B cell (primary cell): ENCODE measurements around the gene FOXN3. TPM values are rescaled to one million over a fixed set of nuclear protein-coding genes. Genes with fewer than 3 reads are reported as not detected.

ENCODE experiments used
- ATAC-seq: fragments of 200-7000 bp; cut with Tn5 transposase; one replicate; pipeline ENCODE4 v1.10.0; 2021; ENCODE audit warnings: low read depth, mild to moderate bottlenecking, moderate number of reproducible peaks, moderate library complexity
- CTCF ChIA-PET: fragments of 350-600 bp; sonication (Branson Sonifier 250); formaldehyde crosslinking; loops from one replicate; lab custom pipeline; 2021; ENCODE audit warnings: antibody characterized with exemption, inconsistent platforms; lab: Charles Lee
- POLR2A ChIA-PET: fragments of 350-600 bp; sonication (Branson Sonifier 250); formaldehyde crosslinking; loops from one replicate; lab custom pipeline; 2021; ENCODE audit warnings: antibody characterized with exemption; lab: Charles Lee
- DNase-seq: peaks from one replicate; pipeline ENCODE4 v3.0.0; 2013
- H2AFZ ChIP-seq: 2 replicates; pipeline ENCODE4 v1.6.1; 2012; ENCODE audit warnings: mild to moderate bottlenecking, low read depth, low read length; ENCODE audit not compliant: insufficient read depth, poor library complexity, severe bottlenecking
- H3K27ac ChIP-seq, 2 donors: 1 replicate in 1 of 2; 2 replicates in 1 of 2; pipeline ENCODE4 v1.5.1; 2012 to 2013; ENCODE audit warnings: low read length in 2 of 2, mild to moderate bottlenecking in 2 of 2, moderate library complexity in 1 of 2
- H3K27me3 ChIP-seq, 4 experiments: fragments of 200-600 bp in 1 of 4; sonication (generic) in 1 of 4; replicated peaks in 1 of 4; 1 replicate in 2 of 4; 2 replicates in 2 of 4; pipeline versions ENCODE4 v1.6.1 to v1.7.0; 2013 to 2016; ENCODE audit warnings: low read length in 3 of 4, mild to moderate bottlenecking in 2 of 4, mixed read lengths in 1 of 4, moderate library complexity in 1 of 4; ENCODE audit not compliant: insufficient read depth in 4 of 4, control insufficient read depth in 3 of 4; ENCODE audit errors: control extremely low read depth in 1 of 4
- H3K36me3 ChIP-seq, 2 experiments: replicated peaks in 1 of 2; 1 replicate in 1 of 2; 2 replicates in 1 of 2; pipeline versions ENCODE4 v1.6.1 to v1.7.1; 2013; ENCODE audit warnings: low read length in 1 of 2; ENCODE audit not compliant: insufficient read depth in 2 of 2, control insufficient read depth in 1 of 2; ENCODE audit errors: control extremely low read depth in 1 of 2, extremely low read depth in 1 of 2
- H3K4me1 ChIP-seq, 2 donors: fragments of 200-600 bp in 1 of 2; sonication (generic) in 1 of 2; 1 replicate in 1 of 2; 2 replicates in 1 of 2; pipeline versions ENCODE4 v1.5.1 to v1.6.1; 2013 to 2017; ENCODE audit warnings: low read length in 2 of 2; ENCODE audit not compliant: control insufficient read depth in 2 of 2, insufficient read depth in 2 of 2
- H3K4me2 ChIP-seq: replicated peaks from 2 replicates; pipeline ENCODE3; 2012; ENCODE audit warnings: mild to moderate bottlenecking, low read depth, low read length; ENCODE audit not compliant: poor library complexity, severe bottlenecking
- H3K4me3 ChIP-seq, 5 experiments: fragments of 200-600 bp in 1 of 5; sonication (generic) in 1 of 5; 1 replicate in 3 of 5; 2 replicates in 2 of 5; pipeline versions ENCODE4 v1.5.1 to v1.7.0; 2011 to 2016; ENCODE audit warnings: low read length in 4 of 5, mild to moderate bottlenecking in 4 of 5, low read depth in 2 of 5, control low read depth in 1 of 5, moderate library complexity in 1 of 5; ENCODE audit not compliant: insufficient read depth in 1 of 5; ENCODE audit errors: control extremely low read depth in 1 of 5, extremely low read depth in 1 of 5
- H3K79me2 ChIP-seq: fragments of 200-600 bp; sonication (generic); one replicate; pipeline ENCODE4 v1.6.0; 2016; ENCODE audit warnings: low read length; ENCODE audit not compliant: control insufficient read depth, insufficient read depth
- H3K9ac ChIP-seq: fragments of 200-600 bp; sonication (generic); 2 replicates; pipeline ENCODE4 v1.6.1; 2017; ENCODE audit warnings: mild to moderate bottlenecking, low read length, moderate library complexity
- H3K9me3 ChIP-seq, 3 donors: one replicate each; pipeline versions ENCODE4 v1.6.1 to v1.7.1; 2013; ENCODE audit warnings: low read length in 2 of 3; ENCODE audit not compliant: control insufficient read depth in 2 of 3, insufficient read depth in 1 of 3; ENCODE audit errors: control extremely low read depth in 1 of 3
- H4K20me1 ChIP-seq: 2 replicates; pipeline ENCODE4 v1.6.0; 2012; ENCODE audit warnings: mild to moderate bottlenecking, low read length; ENCODE audit not compliant: insufficient read depth, control insufficient read depth, poor library complexity, severe bottlenecking
- H3K27ac Mint-ChIP-seq: one replicate; pipeline ENCODE4 v1.8.0; 2021; ENCODE audit warnings: mixed read lengths
- H3K27me3 Mint-ChIP-seq: one replicate; pipeline ENCODE4 v1.8.0; 2021; ENCODE audit warnings: mixed read lengths
- H3K4me1 Mint-ChIP-seq: one replicate; pipeline ENCODE4 v1.8.0; 2021; ENCODE audit warnings: mixed read lengths
- H3K4me3 Mint-ChIP-seq: one replicate; pipeline ENCODE4 v1.8.0; 2021; ENCODE audit warnings: mixed read lengths
- H3K9me3 Mint-ChIP-seq: one replicate; pipeline ENCODE4 v1.8.0; 2022; ENCODE audit warnings: mixed read lengths; ENCODE audit not compliant: insufficient read depth
- CTCF ChIP-seq: fragments of 200-600 bp; IDR thresholded peaks from one replicate; pipeline ENCODE4 v1.8.0; 2022; ENCODE audit warnings: antibody characterized with exemption, mild to moderate bottlenecking
- EZH2 ChIP-seq: IDR thresholded peaks from 2 replicates; pipeline ENCODE4 v1.6.1; 2012; ENCODE audit warnings: borderline replicate concordance, low read depth, mild to moderate bottlenecking, moderate library complexity, low read length; ENCODE audit not compliant: insufficient read depth, poor library complexity, severe bottlenecking
- WGBS: methylation state at CpG from one replicate; pipeline ENCODE4 v1.1.5; 2013; ENCODE audit warnings: missing lambda C conversion rate; ENCODE audit not compliant: insufficient coverage; 5-methylcytosine and 5-hydroxymethylcytosine counted together
- intact Hi-C: fragments of 100-400 bp; cut with micrococcal nuclease; formaldehyde crosslinking; loops from one replicate; pipeline ENCODE4 v1.10.0; 2022
- polyA plus RNA-seq: library from polyadenylated mRNA; depleted of rRNA; stranded (reverse); fragments of >200 nt; gene quantifications from 2 replicates; pipeline ENCODE4 v1.2.3, GENCODE V29; 2012
- total RNA-seq, 2 donors: library from RNA; stranded (reverse); fragments of 120-200 nt in 1 of 2; gene quantifications; 1 replicate in 1 of 2; 2 replicates in 1 of 2; pipeline versions ENCODE4 v1.2.3 to v1.2.4, GENCODE V29; 2013 to 2022

Gene FOXN3
- total and polyA plus RNA-seq, 2 donors (not counting 1 experiment from before 2014, with no cell fraction given): 80.6 to 98.2 TPM

DNA sequence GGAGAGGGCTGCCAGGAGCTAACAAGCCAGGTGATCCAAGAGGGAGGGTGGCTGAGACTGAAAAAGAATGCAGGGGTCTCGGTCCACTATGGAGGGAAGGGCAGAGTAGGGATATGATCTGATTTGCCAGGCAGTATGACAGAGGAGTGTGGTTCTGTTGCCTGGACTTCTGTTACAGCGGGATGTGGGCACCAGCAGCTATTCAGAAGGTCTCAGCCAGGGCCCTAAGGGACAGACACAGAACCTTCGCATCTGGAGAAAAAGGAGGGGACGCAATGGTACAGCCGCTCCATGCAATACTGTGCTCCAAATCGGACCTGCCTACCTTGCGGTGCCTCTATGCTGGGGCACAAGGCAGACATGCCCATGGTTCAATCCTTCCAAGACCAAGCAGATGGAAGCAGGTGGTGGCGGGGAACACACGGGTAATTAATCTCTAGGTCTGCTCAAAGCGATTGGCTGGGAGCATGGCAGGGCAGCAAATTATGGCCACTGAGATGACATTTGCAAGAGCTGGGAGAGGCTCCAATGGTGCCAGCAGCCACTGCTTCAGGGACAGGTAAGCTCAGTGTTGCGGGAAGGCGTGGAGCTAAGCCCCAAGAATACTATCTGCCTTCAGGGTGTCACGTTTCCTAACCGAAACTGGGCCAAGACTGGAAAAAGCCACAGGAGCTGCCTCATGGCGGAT is 185.5 kb downstream of the FOXN3 start:
- Mint-ChIP-seq H3K9me3 (no peaks in the 10 kb centered on the region), H3K27ac (no peak overlapping the region), H3K4me1 (peaks cover 36% of the 10 kb centered on the region), H3K27me3 (no peaks in the 10 kb centered on the region), H3K4me3 (no peak overlapping the region)
- Histone ChIP-seq H3K9ac (no peak overlapping the region), H3K9me3 (peaks cover 0 to 13% (median 2%) of the 10 kb centered on the region in 3 donors), H3K79me2 (peaks cover 92% of the 10 kb centered on the region), H3K4me3 (no peak overlapping the region), H4K20me1 (peaks cover 43% of the 10 kb centered on the region), H3K27ac (no peak overlapping the region), H3K4me2 (no peak overlapping the region), H3K36me3 (peaks cover 3 to 12% of the 10 kb centered on the region in 2 experiments), H3K27me3 (no peaks in the 10 kb centered on the region), H3K4me1 (no peaks in the 10 kb centered on the region), H2AFZ (no peak overlapping the region)
- no peak for TF ChIP-seq CTCF
- TF ChIP-seq EZH2: no peak
- ChIA-PET POLR2A (no interaction called here), CTCF (no interaction called here)
- WGBS: 96% methylated on average over 14 of the region's 15 CpGs
- no peak for DNase-seq
- ATAC-seq: no peak
- intact Hi-C loops: no loop called here

DNA sequence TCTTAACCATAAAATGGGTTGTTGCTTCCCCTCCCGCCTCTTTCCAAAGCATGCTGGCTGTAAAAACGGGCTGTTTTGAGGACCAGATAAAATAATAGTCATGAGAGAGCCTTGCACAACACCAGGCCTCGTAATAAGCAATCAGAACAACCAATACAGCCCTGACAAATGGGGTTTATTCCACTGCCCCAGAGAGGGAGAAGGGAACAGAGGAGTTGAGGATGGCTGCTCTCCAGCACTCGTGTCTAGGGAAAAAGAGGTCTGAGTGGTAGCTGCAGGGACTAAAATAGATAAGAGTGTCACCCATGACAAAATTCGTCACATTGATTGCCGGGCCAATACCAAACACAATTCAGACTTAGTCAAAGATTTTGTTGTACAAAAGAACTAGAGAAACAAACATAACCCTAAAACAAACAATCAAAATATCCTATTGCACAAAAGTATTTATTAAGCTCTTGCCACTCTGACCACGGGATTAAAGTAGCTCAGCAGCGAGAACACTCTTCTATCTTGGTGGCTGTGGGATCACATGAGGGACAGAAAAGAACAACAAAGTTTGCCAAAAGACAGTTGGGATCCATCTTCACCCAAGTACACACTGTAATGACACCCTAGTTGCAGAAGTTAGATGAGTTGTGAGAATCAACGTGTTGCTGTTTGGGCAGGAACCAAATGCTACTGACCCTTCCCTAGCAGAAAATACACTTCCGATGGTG is 188.0 kb downstream of the FOXN3 start:
- no peaks in the 10 kb centered on the region for H3K27me3 Mint-ChIP-seq
- H3K4me2 ChIP-seq: no peak overlapping the region
- H3K27ac ChIP-seq: no peak overlapping the region
- no peaks in the 10 kb centered on the region for H3K4me1 ChIP-seq
- H3K9me3 ChIP-seq: no peaks in the 10 kb centered on the region
- H3K4me3 Mint-ChIP-seq: no peak overlapping the region
- 98% methylated on average over 5 of the region's 10 CpGs for WGBS
- H2AFZ ChIP-seq: no peak overlapping the region
- TF ChIP-seq CTCF (no peak), EZH2 (no peak)
- H4K20me1 ChIP-seq: peaks cover 23% of the 10 kb centered on the region
- H3K27me3 ChIP-seq: no peaks in the 10 kb centered on the region
- H3K4me1 Mint-ChIP-seq: peaks cover 33% of the 10 kb centered on the region
- no peak overlapping the region for H3K4me3 ChIP-seq
- H3K27ac Mint-ChIP-seq: no peak overlapping the region
- DNase-seq (no peak), ATAC-seq (no peak)
- no peaks in the 10 kb centered on the region for H3K9me3 Mint-ChIP-seq
- POLR2A ChIA-PET: no interaction called here
- CTCF ChIA-PET: no interaction called here
- H3K79me2 ChIP-seq: peaks cover 86% of the 10 kb centered on the region
- H3K9ac ChIP-seq: no peak overlapping the region
- intact Hi-C loops: no loop called here
- H3K36me3 ChIP-seq: peaks cover 3 to 12% of the 10 kb centered on the region in 2 experiments
